Activated CD4-positive, alpha-beta memory T cell treated with anti-CD3 and anti-CD28 coated beads for 36 hours (primary cell): ENCODE data around the gene ATP1A2. TPM values are rescaled to one million over a fixed set of nuclear protein-coding genes. Genes with fewer than 3 reads are reported as not detected.

ENCODE experiments used
- CTCF ChIA-PET: fragments of 350-600 bp; sonication (Branson Sonifier 250); formaldehyde crosslinking; loops from one replicate; lab custom pipeline; 2021; ENCODE audit warnings: antibody characterized with exemption, inconsistent platforms; lab: Charles Lee
- POLR2A ChIA-PET: fragments of 350-600 bp; sonication (Branson Sonifier 250); formaldehyde crosslinking; loops from one replicate; lab custom pipeline; 2021; ENCODE audit warnings: antibody characterized with exemption; lab: Charles Lee
- DNase-seq: peaks from one replicate; pipeline ENCODE4 v3.0.0-alpha.2; 2020
- H3K27ac Mint-ChIP-seq: one replicate; pipeline ENCODE4 v1.8.0; 2021; ENCODE audit warnings: mixed read lengths
- H3K27me3 Mint-ChIP-seq: one replicate; pipeline ENCODE4 v1.8.0; 2021; ENCODE audit warnings: mixed read lengths
- H3K36me3 Mint-ChIP-seq: one replicate; pipeline ENCODE4 v1.8.0; 2021; ENCODE audit warnings: mixed read lengths
- H3K4me1 Mint-ChIP-seq: one replicate; pipeline ENCODE4 v1.8.0; 2021; ENCODE audit warnings: low read depth, mixed read lengths
- H3K4me3 Mint-ChIP-seq: one replicate; pipeline ENCODE4 v1.8.0; 2021; ENCODE audit warnings: mild to moderate bottlenecking, mixed read lengths
- H3K9me3 Mint-ChIP-seq: one replicate; pipeline ENCODE4 v1.8.0; 2021; ENCODE audit warnings: mixed read lengths
- intact Hi-C: fragments of 100-400 bp; cut with micrococcal nuclease; formaldehyde crosslinking; loops from one replicate; pipeline ENCODE4 v1.15.1; 2023
- total RNA-seq, 2 experiments: library from RNA; stranded (reverse); gene quantifications; one replicate each; pipeline ENCODE4 v1.2.3, GENCODE V29; 2021

The ATP1A2 gene
- total RNA-seq, 2 experiments from 2014 or later = not detected

DNA sequence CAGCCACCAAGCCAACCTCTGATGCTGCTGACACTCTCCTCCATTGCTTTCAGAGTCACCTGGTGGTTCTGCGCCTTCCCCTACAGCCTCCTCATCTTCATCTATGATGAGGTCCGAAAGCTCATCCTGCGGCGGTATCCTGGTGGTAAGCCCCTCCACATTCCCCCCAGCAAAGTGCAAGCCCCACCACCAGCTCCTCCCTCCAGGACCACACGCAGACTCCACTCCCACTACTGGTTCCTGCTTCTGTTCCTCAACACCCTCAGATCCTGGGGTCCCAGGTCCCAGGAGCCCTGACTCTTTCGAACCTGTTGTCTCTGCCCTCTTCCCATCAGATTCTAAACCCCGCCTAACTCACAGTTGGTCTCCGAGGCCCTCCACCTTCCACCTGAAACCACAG is 24.3 kb downstream of the ATP1A2 start:
- intact Hi-C loops = no loop called here
- CTCF ChIA-PET = no interaction called here
- no peaks in the 10 kb centered on the region for H3K36me3 Mint-ChIP-seq
- POLR2A ChIA-PET = no interaction called here
- H3K9me3 Mint-ChIP-seq = no peaks in the 10 kb centered on the region
- peaks cover 11% of the 10 kb centered on the region for H3K27me3 Mint-ChIP-seq
- H3K4me3 Mint-ChIP-seq = no peak overlapping the region
- H3K27ac Mint-ChIP-seq = no peak overlapping the region
- H3K4me1 Mint-ChIP-seq = no peaks in the 10 kb centered on the region
- no peak for DNase-seq

DNA sequence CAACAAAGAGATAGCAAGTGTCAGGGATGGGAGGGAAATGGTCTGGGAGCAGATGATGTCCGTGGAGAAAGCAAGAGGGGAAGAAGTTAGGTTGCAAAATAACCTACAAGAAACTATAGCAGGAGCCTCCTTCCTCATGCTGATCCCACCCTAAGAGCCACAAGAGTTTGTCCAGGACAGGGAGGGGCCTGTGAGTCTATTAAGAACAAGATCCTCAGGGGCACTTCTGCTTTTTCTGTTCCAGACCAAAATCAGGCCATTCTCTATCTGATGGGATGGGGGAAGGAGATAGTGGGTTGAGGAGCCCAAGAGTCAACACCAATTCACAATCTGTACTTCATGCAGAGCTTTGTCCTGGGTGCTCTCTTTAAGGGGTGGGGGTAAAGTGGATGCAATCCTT is 28.1 kb downstream of the ATP1A2 start:
- Mint-ChIP-seq H3K27me3 (peaks cover 12% of the 10 kb centered on the region), H3K4me3 (no peak overlapping the region), H3K36me3 (no peaks in the 10 kb centered on the region), H3K9me3 (no peaks in the 10 kb centered on the region), H3K27ac (no peak overlapping the region), H3K4me1 (no peaks in the 10 kb centered on the region)
- POLR2A ChIA-PET = no interaction called here
- intact Hi-C loops = no loop called here
- DNase-seq = no peak
- CTCF ChIA-PET = no interaction called here

DNA sequence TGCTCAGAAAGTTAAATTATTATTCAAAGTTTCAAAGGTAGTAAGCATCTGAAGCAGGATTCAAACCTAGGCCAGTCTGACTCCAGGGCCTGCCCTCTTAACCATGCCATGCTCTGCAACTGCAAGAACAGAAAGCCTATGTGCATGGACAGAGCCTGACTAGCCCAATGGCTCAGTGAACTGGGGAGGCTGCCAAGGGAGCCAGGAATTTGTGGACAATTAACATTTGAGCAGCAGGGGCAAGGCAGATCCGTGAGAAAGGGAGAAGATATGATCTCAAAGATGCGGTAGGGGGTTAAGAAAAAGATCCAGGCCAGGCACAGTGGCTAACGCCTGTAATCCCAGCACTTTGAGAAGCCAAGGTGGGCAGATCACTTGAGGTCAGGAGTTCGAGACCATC is 29.4 kb downstream of the ATP1A2 start:
- Mint-ChIP-seq H3K4me3 (no peak overlapping the region), H3K36me3 (no peaks in the 10 kb centered on the region)
- intact Hi-C loops = no loop called here

DNA sequence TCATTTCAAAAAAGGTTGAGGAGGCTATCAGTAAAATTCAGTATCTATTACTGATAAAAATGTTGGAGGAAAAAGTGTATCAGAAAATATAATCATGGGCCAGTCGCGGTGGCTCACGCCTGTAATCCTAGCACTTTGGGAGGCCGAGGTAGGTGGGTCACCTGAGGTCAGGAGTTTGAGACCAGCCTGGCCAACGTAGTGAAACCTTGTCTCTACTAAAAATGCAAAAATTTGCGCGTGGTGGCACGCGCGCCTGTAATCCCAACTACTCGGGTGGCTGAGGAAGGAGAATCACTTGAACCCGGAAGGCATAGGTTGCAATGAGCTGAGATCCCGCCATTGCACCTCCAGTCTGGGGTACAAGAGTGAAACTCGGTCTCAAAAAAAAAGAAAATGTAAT is 30.5 kb downstream of the ATP1A2 start:
- Mint-ChIP-seq H3K4me3 (no peak overlapping the region), H3K36me3 (no peaks in the 10 kb centered on the region), H3K27ac (no peak overlapping the region), H3K4me1 (no peaks in the 10 kb centered on the region), H3K27me3 (peaks cover 6% of the 10 kb centered on the region), H3K9me3 (no peaks in the 10 kb centered on the region)
- DNase-seq = no peak
- ChIA-PET CTCF (interaction anchor here (0.7 kb wide), 1 partner anchor 100 kb away, joined by 3 read pairs; no protein-coding TSS in a partner anchor), POLR2A (no interaction called here)
- intact Hi-C loops = no loop called here

More for the DNA sequence above, 29.4 kb downstream of the ATP1A2 start:
- Mint-ChIP-seq H3K27me3 (peaks cover 9% of the 10 kb centered on the region), H3K9me3 (no peaks in the 10 kb centered on the region), H3K4me1 (no peaks in the 10 kb centered on the region), H3K27ac (no peak overlapping the region)
- ChIA-PET CTCF (no interaction called here), POLR2A (no interaction called here)
- DNase-seq = no peak

DNA sequence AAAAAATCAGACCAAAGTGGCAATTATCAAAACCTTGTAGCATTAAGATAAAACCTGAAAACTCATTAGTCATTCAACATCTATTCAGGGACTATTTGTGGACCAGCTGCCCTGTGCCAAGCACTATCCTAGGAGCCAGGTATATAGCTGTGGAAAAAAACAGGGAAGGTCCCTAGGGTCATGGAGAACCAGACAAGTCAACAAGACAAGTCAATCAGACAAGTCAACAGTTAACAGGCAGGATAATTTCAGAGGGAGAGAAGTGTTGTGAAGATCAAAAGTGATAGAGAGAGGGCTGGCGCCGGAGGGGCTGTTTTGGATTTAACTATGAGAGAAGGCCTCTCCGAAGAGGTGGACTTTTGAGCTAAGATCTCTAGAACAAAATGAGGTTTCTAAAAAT is 32.6 kb downstream of the ATP1A2 start:
- Mint-ChIP-seq H3K27ac (no peak overlapping the region), H3K36me3 (no peaks in the 10 kb centered on the region), H3K27me3 (peaks cover 4% of the 10 kb centered on the region), H3K4me3 (no peak overlapping the region), H3K9me3 (no peaks in the 10 kb centered on the region), H3K4me1 (no peaks in the 10 kb centered on the region)
- CTCF ChIA-PET = interaction anchor here (0.7 kb wide), 1 partner anchor 140 kb away, joined by 3 read pairs; no protein-coding TSS in a partner anchor
- POLR2A ChIA-PET = interaction anchor here (0.6 kb wide), 1 partner anchor 1155 kb away, joined by 3 read pairs; no protein-coding TSS in a partner anchor
- intact Hi-C loops = no loop called here
- DNase-seq = no peak

DNA sequence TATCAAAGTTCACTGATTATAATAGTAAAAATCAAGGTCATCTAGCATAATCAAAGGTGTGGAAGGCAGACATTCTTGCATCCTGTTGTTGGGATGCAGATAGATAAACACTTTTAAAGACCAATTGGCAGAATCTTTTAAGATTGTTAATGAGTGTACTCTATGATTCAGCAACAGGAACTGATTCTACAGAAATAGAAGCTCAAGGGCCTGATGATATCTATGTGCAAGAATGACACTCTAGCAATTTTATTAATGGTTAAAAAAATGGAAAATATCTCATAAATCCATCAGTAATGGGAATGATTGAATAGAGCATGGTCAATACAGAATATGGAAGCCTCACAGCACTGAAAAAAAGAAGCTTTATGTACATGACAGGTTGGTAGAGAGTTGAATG is 33.7 kb downstream of the ATP1A2 start:
- Mint-ChIP-seq H3K4me3 (no peak overlapping the region), H3K27ac (no peak overlapping the region), H3K9me3 (no peaks in the 10 kb centered on the region), H3K27me3 (peaks cover 2% of the 10 kb centered on the region), H3K36me3 (no peaks in the 10 kb centered on the region), H3K4me1 (no peaks in the 10 kb centered on the region)
- no peak for DNase-seq
- intact Hi-C loops = no loop called here
- CTCF ChIA-PET = no interaction called here
- POLR2A ChIA-PET = no interaction called here

DNA sequence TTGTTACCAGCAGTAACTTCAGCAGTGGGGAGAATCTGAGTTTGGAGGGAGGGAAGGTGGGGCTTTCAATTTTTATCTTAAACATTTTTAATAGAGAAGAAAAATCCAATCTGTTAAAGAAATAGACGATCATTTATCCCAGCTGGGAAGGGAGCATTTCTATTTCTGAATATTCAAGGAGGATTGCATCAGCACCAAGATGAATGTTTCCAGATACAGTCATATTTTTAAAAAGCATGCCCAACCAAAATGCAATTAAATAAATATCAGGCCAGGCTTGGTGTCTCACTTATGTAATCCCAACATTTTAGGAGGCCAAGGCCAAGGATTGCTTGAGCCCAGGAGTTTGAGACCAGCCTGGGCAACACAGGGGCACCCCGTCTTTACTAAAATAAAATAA is 34.2 kb downstream of the ATP1A2 start:
- POLR2A ChIA-PET = no interaction called here
- Mint-ChIP-seq H3K4me3 (no peak overlapping the region), H3K9me3 (no peaks in the 10 kb centered on the region), H3K4me1 (no peaks in the 10 kb centered on the region), H3K36me3 (no peaks in the 10 kb centered on the region), H3K27me3 (peaks cover 2% of the 10 kb centered on the region), H3K27ac (no peak overlapping the region)
- DNase-seq = no peak
- intact Hi-C loops = no loop called here
- CTCF ChIA-PET = no interaction called here

DNA sequence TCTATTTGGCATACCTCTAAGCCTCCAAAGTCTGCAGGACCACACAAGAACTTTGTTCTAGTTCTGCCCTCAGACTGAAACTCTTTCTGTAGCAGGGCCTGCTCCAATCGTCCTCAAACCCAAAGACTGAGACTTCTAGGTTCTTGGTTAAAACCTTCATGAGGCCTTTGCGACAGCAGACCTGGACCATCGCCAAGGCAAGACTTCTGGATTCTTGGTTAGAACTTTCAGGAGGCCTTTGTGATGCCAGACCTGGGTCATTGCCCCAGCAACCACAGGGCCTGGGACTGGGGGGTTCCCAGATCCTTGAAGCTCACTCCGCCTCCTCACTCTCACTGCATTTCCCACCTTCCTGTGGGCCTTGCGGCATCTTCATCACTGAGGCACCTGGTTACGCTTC is 35.7 kb downstream of the ATP1A2 start, which contains the start of gene ATP1A4:
ATP1A4 (plus strand) TSS at position 301 of the 400 bp plus-strand sequence. CDS start 438 bp downstream, outside the sequence.
- intact Hi-C loops = no loop called here
- CTCF ChIA-PET = no interaction called here

DNA sequence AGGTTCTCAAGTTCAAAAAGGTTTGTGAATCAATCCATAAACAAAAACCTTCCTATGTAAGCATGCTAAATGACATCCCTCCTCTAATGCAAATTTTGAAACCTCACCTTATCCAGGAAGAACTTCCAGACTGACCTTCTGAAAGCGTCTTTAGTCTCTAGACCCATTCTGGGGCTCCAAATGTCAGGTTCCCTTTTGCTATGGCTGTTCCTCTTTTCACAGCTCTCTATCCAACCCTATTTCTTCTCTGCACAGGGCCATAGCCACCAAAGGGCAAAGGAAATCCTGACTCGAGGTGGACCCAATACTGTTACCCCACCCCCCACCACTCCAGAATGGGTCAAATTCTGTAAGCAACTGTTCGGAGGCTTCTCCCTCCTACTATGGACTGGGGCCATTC is 39.2 kb downstream of the ATP1A2 start:
- Mint-ChIP-seq H3K9me3 (no peaks in the 10 kb centered on the region), H3K4me1 (no peaks in the 10 kb centered on the region), H3K4me3 (no peak overlapping the region), H3K36me3 (no peaks in the 10 kb centered on the region), H3K27me3 (peaks cover 4% of the 10 kb centered on the region), H3K27ac (no peak overlapping the region)
- intact Hi-C loops = no loop called here
- ChIA-PET POLR2A (no interaction called here), CTCF (no interaction called here)
- no peak for DNase-seq

More for the DNA sequence above, 35.7 kb downstream of the ATP1A2 start, which contains the start of gene ATP1A4:
- POLR2A ChIA-PET = no interaction called here
- Mint-ChIP-seq H3K36me3 (no peaks in the 10 kb centered on the region), H3K27me3 (peaks cover 4% of the 10 kb centered on the region), H3K27ac (no peak within 1 kb of the TSS), H3K4me1 (no peaks in the 10 kb centered on the region), H3K9me3 (no peaks in the 10 kb centered on the region), H3K4me3 (no peak within 1 kb of the TSS)
- no peak for DNase-seq

DNA sequence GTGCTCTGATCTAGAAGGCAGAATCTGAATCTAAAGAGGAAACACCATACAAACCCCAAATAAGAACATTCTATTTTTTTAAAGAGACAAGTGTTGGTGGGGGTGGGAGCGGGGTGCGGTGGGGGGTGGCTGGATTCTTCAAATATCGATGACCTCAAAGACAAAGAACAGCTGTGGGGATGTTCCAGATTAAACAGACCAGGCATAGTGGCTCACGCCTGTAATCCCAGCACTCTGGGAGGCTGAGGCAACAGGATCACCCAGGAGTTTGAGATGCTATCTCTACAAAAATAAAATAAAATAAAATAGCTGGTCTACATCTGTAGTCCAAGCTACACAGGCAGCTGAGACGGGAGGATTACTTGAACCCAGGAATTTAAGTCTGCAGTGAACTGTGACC is 40.8 kb downstream of the ATP1A2 start:
- Mint-ChIP-seq H3K36me3 (no peaks in the 10 kb centered on the region), H3K9me3 (no peaks in the 10 kb centered on the region), H3K4me1 (no peaks in the 10 kb centered on the region), H3K4me3 (no peak overlapping the region), H3K27me3 (peaks cover 4% of the 10 kb centered on the region), H3K27ac (no peak overlapping the region)
- intact Hi-C loops = no loop called here
- DNase-seq = no peak
- ChIA-PET CTCF (interaction anchor here (0.7 to 1.7 kb wide), 3 partner anchors 11 to 96 kb away, joined by 3 read pairs; no protein-coding TSS in a partner anchor), POLR2A (no interaction called here)

DNA sequence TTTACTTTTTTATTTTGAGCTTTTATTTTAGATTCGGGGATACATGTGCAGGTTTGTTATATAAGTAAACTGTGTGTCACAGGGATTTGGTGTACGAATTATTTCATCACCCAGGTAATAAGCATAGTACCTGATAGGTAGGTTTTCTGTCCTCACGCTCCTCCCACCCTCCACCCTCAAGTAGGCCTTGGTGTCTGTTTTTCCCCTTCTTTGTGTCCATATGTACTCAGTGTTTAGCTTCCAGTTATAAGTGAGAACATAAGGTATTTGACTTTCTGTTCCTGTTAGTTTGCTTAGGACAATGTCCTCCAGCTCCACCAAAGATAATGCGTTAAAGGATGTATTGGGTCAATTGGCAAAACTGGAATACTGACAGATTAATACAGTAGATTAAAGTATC is 41.6 kb downstream of the ATP1A2 start:
- no peaks in the 10 kb centered on the region for H3K36me3 Mint-ChIP-seq
- CTCF ChIA-PET = interaction anchor here (0.7 to 1.7 kb wide), 3 partner anchors 36 to 95 kb away, joined by 3 read pairs; no protein-coding TSS in a partner anchor
- peaks cover 4% of the 10 kb centered on the region for H3K27me3 Mint-ChIP-seq
- H3K9me3 Mint-ChIP-seq = no peaks in the 10 kb centered on the region
- H3K27ac Mint-ChIP-seq = no peak overlapping the region
- intact Hi-C loops = no loop called here
- POLR2A ChIA-PET = no interaction called here
- no peak overlapping the region for H3K4me3 Mint-ChIP-seq
- DNase-seq = no peak
- peaks cover 2% of the 10 kb centered on the region for H3K4me1 Mint-ChIP-seq

DNA sequence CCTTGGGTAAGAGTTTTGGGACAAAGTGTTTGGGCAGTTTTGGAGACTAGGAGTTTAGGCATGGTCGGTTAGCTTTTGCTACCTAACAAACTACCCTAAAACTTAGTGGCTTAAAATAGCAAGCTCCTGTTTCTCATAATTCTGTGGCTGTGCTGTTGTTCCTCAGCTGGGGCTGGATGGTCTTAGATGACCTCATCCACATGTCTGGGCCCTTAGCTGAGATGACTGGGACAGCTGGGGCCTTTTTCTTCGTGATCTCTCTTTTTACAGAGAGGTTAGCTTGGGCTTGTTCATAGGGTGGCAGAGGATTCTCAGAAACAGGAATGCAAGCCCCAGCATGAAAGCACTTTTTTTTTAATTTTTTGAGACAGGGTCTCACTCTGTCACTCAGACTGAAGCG is 42.5 kb downstream of the ATP1A2 start:
- CTCF ChIA-PET = interaction anchor here (1.7 to 1.9 kb wide), 2 partner anchors 94 to 133 kb away, joined by 3 to 5 read pairs; no protein-coding TSS in a partner anchor

DNA sequence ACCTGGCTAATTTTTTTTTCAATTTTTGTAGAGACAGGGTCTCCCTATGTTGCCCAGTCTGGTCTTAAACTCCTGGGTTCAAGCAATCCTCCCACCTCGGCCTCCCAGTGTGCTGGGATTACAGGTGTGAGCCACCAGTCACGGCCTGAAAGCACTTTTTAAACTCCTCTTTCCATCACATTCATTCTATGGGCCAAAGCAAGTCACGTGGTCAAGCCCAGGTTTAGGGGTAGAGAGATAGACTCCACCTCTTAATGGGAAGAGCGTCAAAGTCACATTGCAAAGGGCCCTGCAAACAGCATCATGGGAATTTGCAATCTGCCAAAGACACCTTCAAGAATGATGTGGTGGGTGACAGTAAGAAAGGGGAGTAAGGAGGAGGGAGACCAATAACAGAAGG is 43.0 kb downstream of the ATP1A2 start:
- Mint-ChIP-seq H3K4me1 (peaks cover 4% of the 10 kb centered on the region), H3K27ac (no peak overlapping the region), H3K9me3 (no peaks in the 10 kb centered on the region), H3K4me3 (no peak overlapping the region), H3K36me3 (no peaks in the 10 kb centered on the region), H3K27me3 (peaks cover 4% of the 10 kb centered on the region)
- CTCF ChIA-PET = interaction anchor here (1.9 kb wide), 1 partner anchor 133 kb away, joined by 5 read pairs; no protein-coding TSS in a partner anchor
- DNase-seq = no peak
- POLR2A ChIA-PET = no interaction called here
- intact Hi-C loops = no loop called here

More for the DNA sequence above, 42.5 kb downstream of the ATP1A2 start:
- no peaks in the 10 kb centered on the region for H3K9me3 Mint-ChIP-seq
- no peak overlapping the region for H3K27ac Mint-ChIP-seq
- no peak overlapping the region for H3K4me3 Mint-ChIP-seq
- intact Hi-C loops = no loop called here
- no peak for DNase-seq
- peaks cover 4% of the 10 kb centered on the region for H3K4me1 Mint-ChIP-seq
- H3K27me3 Mint-ChIP-seq = peaks cover 4% of the 10 kb centered on the region
- POLR2A ChIA-PET = no interaction called here
- H3K36me3 Mint-ChIP-seq = no peaks in the 10 kb centered on the region
